GM12801 (cell line): ENCODE measurements around the gene AGBL1.

ENCODE experiments used
- TF ChIP-seq, protein P1 (sequence below): IDR thresholded peaks from one replicate; pipeline ENCODE4 v1.5.1; 2011; ENCODE audit warnings: control low read depth; ENCODE audit not compliant: insufficient read length; ENCODE audit errors: extremely low read depth

Gene AGBL1

DNA sequence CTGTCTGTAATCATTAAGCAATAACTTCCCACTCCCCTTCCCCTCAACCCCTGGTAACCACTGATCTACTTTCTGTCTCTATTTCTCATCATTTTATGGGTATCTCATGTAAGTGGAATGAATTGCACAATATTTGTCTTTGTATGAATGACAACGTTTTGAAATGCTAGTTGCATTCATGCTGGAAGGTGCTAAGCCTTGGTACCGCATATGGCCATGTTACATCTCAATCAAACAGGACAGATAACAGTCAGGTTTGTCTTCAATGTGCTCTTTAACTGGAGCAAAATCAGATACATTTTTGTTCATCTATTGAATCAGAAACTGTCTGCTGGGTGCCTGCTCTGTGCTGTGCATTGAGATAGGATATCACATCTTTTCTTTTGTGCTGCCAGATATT lies 134.2 kb downstream of the AGBL1 start:
- TF ChIP-seq, protein P1, sequence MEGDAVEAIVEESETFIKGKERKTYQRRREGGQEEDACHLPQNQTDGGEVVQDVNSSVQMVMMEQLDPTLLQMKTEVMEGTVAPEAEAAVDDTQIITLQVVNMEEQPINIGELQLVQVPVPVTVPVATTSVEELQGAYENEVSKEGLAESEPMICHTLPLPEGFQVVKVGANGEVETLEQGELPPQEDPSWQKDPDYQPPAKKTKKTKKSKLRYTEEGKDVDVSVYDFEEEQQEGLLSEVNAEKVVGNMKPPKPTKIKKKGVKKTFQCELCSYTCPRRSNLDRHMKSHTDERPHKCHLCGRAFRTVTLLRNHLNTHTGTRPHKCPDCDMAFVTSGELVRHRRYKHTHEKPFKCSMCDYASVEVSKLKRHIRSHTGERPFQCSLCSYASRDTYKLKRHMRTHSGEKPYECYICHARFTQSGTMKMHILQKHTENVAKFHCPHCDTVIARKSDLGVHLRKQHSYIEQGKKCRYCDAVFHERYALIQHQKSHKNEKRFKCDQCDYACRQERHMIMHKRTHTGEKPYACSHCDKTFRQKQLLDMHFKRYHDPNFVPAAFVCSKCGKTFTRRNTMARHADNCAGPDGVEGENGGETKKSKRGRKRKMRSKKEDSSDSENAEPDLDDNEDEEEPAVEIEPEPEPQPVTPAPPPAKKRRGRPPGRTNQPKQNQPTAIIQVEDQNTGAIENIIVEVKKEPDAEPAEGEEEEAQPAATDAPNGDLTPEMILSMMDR, result no peak

DNA sequence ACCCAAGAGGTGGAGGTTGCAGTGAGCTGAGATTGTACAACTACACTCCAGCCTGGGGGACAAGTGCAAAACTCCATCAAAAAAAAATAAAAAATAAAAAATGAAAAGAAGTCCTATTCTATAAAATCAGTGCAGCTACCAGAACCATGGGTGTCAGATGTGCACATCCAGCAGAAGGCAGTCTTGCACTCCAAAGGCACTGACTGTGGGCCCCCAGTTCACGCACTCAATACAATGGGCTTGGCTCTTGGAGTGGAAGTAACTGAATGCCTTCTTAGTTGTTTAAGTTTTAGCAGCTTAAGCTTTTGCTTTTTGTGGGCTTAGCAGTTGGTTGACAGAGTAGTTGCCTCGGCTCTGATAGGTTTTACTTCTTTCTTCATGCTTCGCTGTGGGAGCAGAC lies 141.4 kb downstream of the AGBL1 start:
- TF ChIP-seq, protein P1, result no peak

DNA sequence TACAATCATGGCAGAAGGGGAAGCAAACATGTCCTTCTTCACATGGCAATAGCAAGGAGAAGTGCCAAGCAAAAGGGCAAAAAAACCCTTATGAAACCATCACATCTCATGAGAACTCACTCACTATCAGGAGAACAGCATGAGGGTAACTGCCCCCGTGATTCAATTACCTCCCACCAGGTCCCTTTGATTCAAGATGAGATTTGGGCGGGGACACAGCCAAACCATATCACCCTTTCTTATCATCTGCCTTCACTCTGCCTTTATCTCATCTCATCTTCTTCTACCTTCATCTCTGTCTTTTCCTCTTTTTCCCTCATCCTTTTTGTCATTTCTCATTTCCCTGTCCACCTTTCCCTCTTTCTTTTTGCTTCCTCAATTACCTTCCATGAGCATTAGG lies 149.6 kb downstream of the AGBL1 start:
- TF ChIP-seq, protein P1, result no peak

DNA sequence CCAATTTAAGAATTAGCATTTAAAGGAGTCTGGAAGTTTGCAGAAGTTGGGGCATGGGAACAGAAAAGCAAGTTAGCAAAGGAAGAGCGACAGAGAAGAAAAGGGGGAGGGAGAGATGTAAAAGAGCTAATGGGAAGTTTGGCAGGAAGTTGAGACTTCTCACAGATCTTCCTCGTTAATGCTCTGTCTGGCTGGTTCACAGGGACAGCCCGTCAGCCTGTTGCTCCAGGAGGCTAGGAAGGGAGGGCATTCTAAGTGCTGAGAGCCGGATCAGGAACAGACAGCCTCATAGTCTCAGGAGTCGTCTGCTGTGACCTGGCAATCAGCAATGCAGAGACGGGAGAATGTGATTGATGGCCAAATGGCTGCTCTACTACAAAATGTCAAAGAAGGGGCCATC lies 150.3 kb downstream of the AGBL1 start:
- TF ChIP-seq, protein P1, result no peak

DNA sequence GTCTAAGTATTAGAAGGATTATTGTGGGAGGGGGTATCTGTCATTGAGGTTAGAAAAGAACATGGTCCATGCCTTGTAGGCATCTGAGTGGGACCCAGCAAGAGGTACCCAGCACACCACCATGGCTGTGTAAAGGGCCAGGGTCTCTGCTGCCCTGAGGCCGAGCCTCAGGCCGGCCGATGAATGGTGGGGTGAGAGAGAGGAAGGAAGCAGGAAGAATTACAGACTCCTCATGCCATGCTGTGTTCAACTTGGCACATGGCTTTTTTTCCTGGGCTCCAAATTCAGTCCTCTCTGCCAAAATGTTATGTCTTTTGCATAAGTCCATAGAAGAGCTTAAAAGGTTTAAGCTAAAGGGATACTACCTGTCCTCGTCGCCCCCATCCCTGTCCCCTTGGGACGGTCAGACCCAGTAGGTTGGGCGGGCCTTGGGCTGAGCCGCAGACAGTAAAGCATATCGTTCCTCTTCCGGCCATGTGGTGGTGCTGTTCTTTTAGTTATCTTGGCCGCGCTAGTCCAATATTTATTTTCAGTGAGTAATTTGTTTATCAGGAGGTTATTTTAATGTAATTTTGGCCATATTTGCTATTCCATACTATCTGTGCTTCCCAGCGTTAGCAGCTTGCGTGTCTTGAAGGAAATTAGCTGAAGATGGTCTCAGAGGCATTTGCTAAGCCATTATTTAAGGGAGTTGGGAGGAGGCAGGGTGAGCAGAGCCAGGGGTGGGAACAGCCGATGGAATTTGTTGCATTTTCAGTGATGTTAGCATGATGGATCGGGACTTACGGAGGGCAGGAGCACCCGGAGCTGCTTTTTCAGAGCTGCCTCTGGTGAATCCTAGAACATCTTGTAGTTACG lies 152.4 kb downstream of the AGBL1 start:
- TF ChIP-seq, protein P1, result no peak

DNA sequence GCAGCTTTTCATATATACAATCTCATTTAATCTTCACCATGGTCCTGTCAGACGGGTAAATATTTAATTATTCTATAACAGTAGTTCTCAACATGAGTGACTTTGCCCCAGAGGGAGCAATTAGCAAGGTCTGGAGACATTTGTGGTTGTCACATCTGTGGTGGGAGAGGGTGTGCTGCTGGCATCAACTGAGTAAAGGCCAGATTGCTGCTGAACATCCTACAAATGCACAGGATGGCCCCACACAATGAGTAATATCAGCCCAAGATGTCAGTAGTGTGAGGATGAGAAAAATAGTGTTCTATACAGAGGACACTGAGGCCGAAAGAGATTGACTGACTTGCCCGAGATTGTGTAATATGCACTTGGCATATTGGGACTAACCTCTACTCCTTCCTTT lies 156.0 kb downstream of the AGBL1 start:
- TF ChIP-seq, protein P1, result no peak

DNA sequence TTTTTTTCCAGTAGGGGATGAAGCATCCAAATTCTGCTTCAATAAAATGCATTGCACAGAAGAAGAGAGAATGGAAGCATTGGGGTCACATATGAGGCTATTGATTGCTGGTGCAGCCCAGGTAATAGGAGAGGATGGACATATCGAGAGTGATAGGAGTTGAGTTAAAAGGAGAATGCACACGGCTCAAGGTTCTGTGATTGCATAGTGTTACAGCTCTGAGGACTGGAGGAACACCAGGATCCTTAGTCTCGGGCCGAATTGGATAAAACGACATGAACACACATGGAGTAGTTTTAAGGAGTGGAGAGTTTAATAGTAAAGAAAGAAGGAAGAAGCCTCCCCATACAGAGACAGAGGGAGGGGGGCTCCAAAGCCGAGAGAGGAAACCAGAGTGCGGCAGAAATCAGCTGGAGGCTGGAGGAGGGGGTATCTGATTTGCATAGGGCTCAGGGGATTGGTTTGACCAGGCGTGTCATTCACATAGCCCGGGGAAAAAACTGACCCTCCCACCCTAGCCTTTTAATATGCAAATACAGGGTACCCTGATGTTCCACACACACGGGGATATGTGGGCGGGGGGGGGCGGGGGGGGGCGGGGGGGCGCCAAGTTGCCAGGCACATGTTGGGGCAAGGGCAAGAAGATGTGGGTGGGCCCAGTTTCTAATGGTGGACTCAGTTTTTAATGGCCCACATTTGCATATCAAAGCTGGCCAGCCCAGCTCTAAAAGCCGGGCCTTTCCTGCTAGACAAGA lies 156.9 kb downstream of the AGBL1 start:
- TF ChIP-seq, protein P1, result no peak
